ENCODE data around the gene MRPS23.

- TF ChIP-seq POLR2A (IDR thresholded peaks at IDR 0.05; ENCODE audit: low read depth, low read length) (no peak), POLR2AphosphoS5 (IDR thresholded peaks at IDR 0.05; ENCODE audit: low read depth, low read length) (no peak)
Measured at GRCh38 chr17:57862694-57863667, 13.1 kb upstream of the MRPS23 start.
